LNCAP (cell line): ENCODE data around the gene COL23A1.
A peak's percentile ranks its signal among the peaks of the same experiment; 100 is the strongest.

Experiments
- TF ChIP-seq, protein P1 (sequence below): fragments of 450-650 bp; IDR thresholded peaks from 2 replicates; pipeline ENCODE4 v1.5.1; 2017; ENCODE audit warnings: mild to moderate bottlenecking

COL23A1 gene

DNA sequence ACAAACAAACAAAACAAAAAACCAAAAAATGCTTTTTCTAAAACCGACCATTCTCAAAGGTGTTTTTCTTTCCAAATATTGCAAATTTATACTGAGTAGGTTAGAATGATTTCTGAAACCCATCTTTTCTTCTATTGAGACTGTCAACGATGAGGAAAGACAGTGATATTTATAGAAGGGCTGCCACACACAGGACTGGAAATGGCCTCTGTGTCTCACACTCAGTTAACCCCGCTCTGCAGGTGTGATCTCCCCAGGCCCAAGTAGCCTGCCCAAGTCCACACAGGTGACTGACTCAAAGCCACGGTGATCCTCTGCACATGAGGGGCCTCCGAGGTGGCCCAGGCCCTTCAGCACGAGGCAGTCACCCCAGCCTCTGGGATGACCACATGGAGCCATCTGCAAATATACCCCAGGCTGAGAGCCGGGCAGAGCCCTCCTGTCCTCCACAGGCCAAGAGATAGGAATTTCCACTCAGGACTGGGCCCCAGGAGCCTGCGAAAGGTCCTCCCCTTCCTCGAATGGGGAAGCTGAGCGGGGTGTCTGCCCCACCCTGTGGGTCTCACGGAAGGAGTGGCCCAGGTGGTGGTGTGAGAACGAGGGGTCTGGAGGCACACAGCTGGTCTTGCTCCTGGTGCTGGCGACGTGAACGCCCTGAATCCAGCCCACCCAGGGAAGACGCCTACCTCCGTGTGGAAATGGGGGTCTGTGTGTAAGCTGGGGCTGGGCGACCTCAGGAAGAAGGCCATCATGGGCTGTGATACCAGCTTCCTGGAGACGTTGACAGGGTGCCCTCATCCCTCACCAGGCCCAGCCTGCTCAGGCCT, 304.6 kb downstream of the COL23A1 start:
- TF ChIP-seq, protein P1, sequence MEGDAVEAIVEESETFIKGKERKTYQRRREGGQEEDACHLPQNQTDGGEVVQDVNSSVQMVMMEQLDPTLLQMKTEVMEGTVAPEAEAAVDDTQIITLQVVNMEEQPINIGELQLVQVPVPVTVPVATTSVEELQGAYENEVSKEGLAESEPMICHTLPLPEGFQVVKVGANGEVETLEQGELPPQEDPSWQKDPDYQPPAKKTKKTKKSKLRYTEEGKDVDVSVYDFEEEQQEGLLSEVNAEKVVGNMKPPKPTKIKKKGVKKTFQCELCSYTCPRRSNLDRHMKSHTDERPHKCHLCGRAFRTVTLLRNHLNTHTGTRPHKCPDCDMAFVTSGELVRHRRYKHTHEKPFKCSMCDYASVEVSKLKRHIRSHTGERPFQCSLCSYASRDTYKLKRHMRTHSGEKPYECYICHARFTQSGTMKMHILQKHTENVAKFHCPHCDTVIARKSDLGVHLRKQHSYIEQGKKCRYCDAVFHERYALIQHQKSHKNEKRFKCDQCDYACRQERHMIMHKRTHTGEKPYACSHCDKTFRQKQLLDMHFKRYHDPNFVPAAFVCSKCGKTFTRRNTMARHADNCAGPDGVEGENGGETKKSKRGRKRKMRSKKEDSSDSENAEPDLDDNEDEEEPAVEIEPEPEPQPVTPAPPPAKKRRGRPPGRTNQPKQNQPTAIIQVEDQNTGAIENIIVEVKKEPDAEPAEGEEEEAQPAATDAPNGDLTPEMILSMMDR: no peak

DNA sequence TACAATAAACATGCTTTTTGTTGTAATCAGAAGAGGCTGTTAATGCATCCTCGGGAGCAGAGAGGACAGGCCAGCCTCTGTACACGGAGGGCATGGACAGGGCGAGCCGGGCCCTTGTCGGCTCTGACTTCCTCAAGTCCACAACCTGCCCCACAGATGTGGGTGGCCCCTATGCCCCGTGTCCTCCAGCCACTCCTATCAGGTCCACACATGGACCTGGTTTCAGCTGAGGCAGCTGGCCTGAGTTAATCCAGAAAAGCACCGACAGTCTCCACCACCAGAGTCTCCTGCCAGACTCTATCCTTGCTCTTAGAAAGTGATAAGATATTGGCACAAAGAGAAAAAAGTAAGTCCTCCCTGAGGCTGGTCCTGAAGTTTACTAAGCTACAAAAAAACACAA, 305.2 kb downstream of the COL23A1 start:
- TF ChIP-seq, protein P1: no peak

DNA sequence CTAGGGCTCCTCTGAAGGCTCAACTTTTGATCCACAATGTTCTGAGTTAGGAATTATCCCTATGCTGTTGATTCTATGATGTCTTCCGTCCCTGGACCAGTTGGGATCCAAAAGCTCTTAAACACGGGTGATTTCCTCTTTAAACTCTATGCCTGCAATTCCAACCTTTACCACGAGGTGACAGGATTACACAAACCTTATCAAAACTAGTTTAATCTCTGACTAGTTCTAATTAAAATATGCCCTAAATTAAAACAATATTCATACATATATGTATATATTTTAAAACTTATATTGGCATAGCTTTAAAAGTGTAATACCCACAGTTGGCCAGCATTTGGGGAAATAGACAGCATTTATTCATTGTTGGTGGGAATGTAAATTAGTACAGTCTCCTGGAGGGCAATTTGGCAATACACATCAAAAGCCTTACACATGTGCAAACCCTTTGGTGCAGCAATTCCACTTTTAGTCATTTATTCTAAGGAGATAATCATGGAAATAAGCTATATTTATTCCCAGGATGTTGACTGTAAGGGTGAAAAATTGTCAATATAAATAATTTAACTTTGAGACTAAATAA, 306.0 kb downstream of the COL23A1 start:
- TF ChIP-seq, protein P1: peak; percentile 97

DNA sequence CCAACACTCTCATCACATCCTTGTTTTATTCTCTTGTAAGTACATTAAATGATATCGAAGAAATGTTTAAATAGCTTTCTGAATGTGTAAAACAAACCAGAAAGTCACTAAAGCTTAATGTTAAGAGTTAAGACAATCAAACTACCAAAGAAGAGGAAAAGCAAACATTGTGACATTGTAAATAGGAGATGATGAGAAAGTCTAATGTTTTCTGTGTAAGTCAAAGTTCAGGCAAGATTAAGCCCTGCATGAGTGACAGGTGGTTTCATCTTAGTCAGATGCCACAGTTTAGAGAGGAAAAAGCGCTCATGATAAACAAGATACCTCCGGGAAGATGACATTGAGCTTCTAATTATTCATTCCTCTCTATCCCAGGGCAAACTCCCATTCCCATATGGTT, 306.7 kb downstream of the COL23A1 start:
- TF ChIP-seq, protein P1: no peak

DNA sequence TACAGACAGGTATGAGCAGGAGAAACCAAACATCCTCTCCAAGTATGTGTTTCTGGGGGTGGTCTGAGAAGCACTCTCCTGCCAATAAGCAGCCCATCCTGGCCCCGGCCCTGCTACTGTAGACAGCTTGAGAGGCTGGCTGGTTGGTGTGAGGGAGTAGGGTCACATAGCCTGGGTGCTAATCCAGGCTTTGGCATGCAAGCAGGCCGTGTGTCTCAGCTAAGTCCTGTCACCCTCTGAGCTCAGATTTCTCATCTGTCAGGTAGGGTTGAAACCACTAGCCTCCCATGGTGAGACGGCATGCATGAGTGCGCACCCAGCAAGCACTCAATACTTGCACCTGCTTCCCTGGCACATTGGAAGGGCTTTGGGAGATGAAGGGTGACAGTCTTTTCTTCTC, 307.8 kb downstream of the COL23A1 start:
- TF ChIP-seq, protein P1: no peak

DNA sequence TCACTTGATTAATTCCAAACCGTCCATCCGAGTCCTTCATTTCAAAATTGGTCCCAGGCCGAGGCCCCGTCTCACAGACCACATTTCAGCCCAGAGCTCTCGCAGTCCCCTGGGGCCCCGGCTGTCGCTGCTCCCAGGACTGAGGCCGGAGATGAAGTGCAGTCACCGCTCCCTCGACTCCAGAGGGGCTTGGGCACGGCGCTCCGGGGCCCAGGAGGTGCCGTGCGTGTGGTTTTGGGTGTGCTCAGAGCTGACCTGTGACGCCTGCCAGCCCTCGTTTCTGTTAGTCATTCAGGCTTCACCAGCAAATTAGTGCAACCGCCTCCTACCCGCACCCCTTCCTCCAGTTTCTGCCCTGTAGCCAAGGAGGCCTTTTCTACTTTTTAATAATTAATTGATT, 308.9 kb downstream of the COL23A1 start:
- TF ChIP-seq, protein P1: no peak

DNA sequence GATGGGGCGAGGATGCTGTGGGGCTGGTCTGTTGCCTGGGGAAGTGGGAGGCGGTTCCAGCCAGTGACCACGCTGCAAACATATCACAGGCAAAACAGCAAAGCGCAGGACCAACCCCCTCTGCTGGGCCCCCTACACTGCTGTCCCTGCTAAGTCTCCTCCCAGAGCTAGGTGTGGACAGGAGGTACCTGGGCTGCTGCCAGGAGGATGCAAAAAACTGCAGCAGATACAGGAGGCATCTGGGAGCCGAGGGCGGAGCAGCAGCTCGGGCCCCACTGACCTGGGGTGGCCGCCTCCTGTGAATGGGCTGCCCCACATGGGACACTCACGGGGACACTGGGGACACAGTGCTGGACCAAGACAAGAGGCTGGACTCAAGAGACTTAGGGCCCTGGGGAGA, 309.6 kb downstream of the COL23A1 start:
- TF ChIP-seq, protein P1: no peak
